WTC11 (cell line): ENCODE results near the gene MAP7.

Experiments used
- CREB1 ChIP-seq: sonication (generic); formaldehyde crosslinking; IDR thresholded peaks from 2 replicates; pipeline ENCODE4 v1.8.0; 2023; ENCODE audit warnings: mild to moderate bottlenecking, missing genetic modification reagents
- FOXP1 ChIP-seq: sonication (generic); formaldehyde crosslinking; IDR thresholded peaks from 2 replicates; pipeline ENCODE4 v1.8.0; 2022; ENCODE audit warnings: missing genetic modification reagents, mild to moderate bottlenecking, moderate library complexity, borderline replicate concordance
- TF ChIP-seq, protein P1 (sequence below): sonication (generic); formaldehyde crosslinking; conservative IDR thresholded peaks from 2 replicates; pipeline ENCODE4 v1.8.1; 2022; ENCODE audit warnings: mild to moderate bottlenecking, missing genetic modification reagents

DNA sequence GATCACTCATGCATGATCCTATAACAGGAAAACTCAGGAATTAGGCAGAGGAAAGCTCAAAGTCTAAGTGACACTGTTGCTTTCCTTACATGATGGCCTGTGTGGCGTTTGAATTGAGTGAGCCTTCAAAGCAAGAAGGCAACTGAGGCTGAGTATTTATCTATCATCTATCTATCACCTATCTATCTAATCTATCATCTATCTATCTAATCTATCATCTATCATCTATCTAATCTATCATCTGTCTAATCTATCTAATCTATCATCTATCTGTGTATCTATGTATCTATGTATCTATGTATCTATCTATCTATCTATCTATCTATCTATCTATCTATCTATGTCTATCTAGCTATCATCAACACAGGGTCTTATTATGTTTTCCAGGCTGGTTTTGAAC is 218.8 kb downstream of the MAP7 start:
- TF ChIP-seq, protein P1, sequence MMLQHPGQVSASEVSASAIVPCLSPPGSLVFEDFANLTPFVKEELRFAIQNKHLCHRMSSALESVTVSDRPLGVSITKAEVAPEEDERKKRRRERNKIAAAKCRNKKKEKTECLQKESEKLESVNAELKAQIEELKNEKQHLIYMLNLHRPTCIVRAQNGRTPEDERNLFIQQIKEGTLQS: no peak
- no peak for TF ChIP-seq FOXP1 (CRISPR knock-in tag)
- TF ChIP-seq CREB1 (CRISPR knock-in tag): no peak
